ENCODE results near the gene RPS18.

RPS18 gene

GRCh38 chr6:33294086-33294823 is 22.4 kb downstream of the RPS18 start (continued):
- no peak for TF ChIP-seq PATZ1 (CRISPR knock-in tag; IDR thresholded peaks at IDR 0.05; ENCODE audit: borderline replicate concordance)
- no peak for TF ChIP-seq CSDC2 (CRISPR knock-in tag; IDR thresholded peaks at IDR 0.05)
- TF ChIP-seq ZNF565 (CRISPR knock-in tag; conservative IDR thresholded peaks at IDR 0.05; ENCODE audit: low read depth) = no peak
- no peak for TF ChIP-seq ZNF8 (CRISPR knock-in tag; IDR thresholded peaks at IDR 0.05)
- TF ChIP-seq ZNF70 (CRISPR knock-in tag; IDR thresholded peaks at IDR 0.05) = no peak
- TF ChIP-seq ESRRG (CRISPR knock-in tag; IDR thresholded peaks at IDR 0.05) = no peak
- no peak for TF ChIP-seq PPARA (CRISPR knock-in tag; IDR thresholded peaks at IDR 0.05; ENCODE audit: borderline replicate concordance)
- TF ChIP-seq ARNTL (CRISPR knock-in tag; IDR thresholded peaks at IDR 0.05; ENCODE audit: borderline replicate concordance, low read depth) = no peak
- no peak for TF ChIP-seq ZFP30 (CRISPR knock-in tag; IDR thresholded peaks at IDR 0.05)
- no peak for TF ChIP-seq CREB5 (CRISPR knock-in tag; IDR thresholded peaks at IDR 0.05; ENCODE audit: low read depth)
- TF ChIP-seq SNAI2 (CRISPR knock-in tag; IDR thresholded peaks at IDR 0.05) = no peak

GRCh38 chr6:33295621-33296369 is 23.9 kb downstream of the RPS18 start:
- ATAC-seq = no peak
- TF ChIP-seq PPARA (CRISPR knock-in tag; IDR thresholded peaks at IDR 0.05; ENCODE audit: borderline replicate concordance) (no peak), ZNF70 (CRISPR knock-in tag; IDR thresholded peaks at IDR 0.05) (no peak), TSHZ2 (CRISPR knock-in tag; IDR thresholded peaks at IDR 0.05) (no peak), OSR1 (CRISPR knock-in tag; IDR thresholded peaks at IDR 0.05) (no peak), RARB (CRISPR knock-in tag; IDR thresholded peaks at IDR 0.05) (no peak), ZC3H10 (CRISPR knock-in tag; IDR thresholded peaks at IDR 0.05) (no peak), ISL1 (CRISPR knock-in tag; IDR thresholded peaks at IDR 0.05) (no peak), ZNF8 (CRISPR knock-in tag; IDR thresholded peaks at IDR 0.05) (no peak), TOX (CRISPR knock-in tag; IDR thresholded peaks at IDR 0.05; ENCODE audit: borderline replicate concordance) (no peak), ARNTL (CRISPR knock-in tag; IDR thresholded peaks at IDR 0.05; ENCODE audit: borderline replicate concordance, low read depth) (no peak)

GRCh38 chr6:33296797-33297405 is 25.0 kb downstream of the RPS18 start:
- no peak for ATAC-seq
- no peak for TF ChIP-seq ISL1 (CRISPR knock-in tag; IDR thresholded peaks at IDR 0.05)
- no peak for TF ChIP-seq CSDC2 (CRISPR knock-in tag; IDR thresholded peaks at IDR 0.05)

- no peak; the same call in 1 of the 3 replicates for ATAC-seq
- no peak for TF ChIP-seq PATZ1 (CRISPR knock-in tag; IDR thresholded peaks at IDR 0.05; ENCODE audit: borderline replicate concordance)
- no peak for TF ChIP-seq TOX (CRISPR knock-in tag; IDR thresholded peaks at IDR 0.05; ENCODE audit: borderline replicate concordance)
- TF ChIP-seq ZFP30 (CRISPR knock-in tag; IDR thresholded peaks at IDR 0.05) = no peak
- TF ChIP-seq ZNF565 (CRISPR knock-in tag; conservative IDR thresholded peaks at IDR 0.05; ENCODE audit: low read depth) = no peak
- TF ChIP-seq GLIS3 (CRISPR knock-in tag; IDR thresholded peaks at IDR 0.05) = no peak
- TF ChIP-seq CSRNP3 (CRISPR knock-in tag; IDR thresholded peaks at IDR 0.05) = no peak
Measured at GRCh38 chr6:33297406-33297955, 25.6 kb downstream of the RPS18 start.
